Measurements from ENCODE around the gene CD300LD. TPM values are rescaled to one million over a fixed set of nuclear protein-coding genes. Genes with fewer than 3 reads are reported as not detected.
"Not testable (repeated sequence)": the region's sequence is repeated elsewhere in the genome, so short reads cannot be mapped to it uniquely, and the experiment has no call there.

CD300LD gene
- total and polyA plus RNA-seq, 10 donors, result 0.06 to 1.4 TPM; not detected in 8

GRCh38 chr17:74637265-74637664 is 45.2 kb upstream of the CD300LD start:
- no peak for DNase-seq
- Histone ChIP-seq H3K27ac (peak overlapping the region in 2 of 8 donors; percentile 69 to 73), H3K27me3 (replicated peaks in 1 of 7) (peaks cover 0 to 75% (median 15%) of the 10 kb centered on the region in 7 donors), H3K4me3 (no peak overlapping the region), H3K4me1 (peaks cover 15 to 68% (median 48%) of the 10 kb centered on the region in 6 donors), H3K9me3 (no peaks in the 10 kb centered on the region), H3K36me3 (no peaks in the 10 kb centered on the region)
- intact Hi-C loops (cut with DNase I; ENCODE audit: low total_unique reads), result no loop called here
- TF ChIP-seq CTCF (IDR thresholded peaks at IDR 0.05 in 8 of 11, conservative IDR thresholded peaks at IDR 0.05 in 3 of 11) (no peak), POLR2A (IDR thresholded peaks at IDR 0.05) (no peak), POLR2AphosphoS5 (IDR thresholded peaks at IDR 0.05) (no peak)
- WGBS, 5 donors, result 45 to 52% (median 48%) methylated on average over 11 of the region's 11 CpGs

GRCh38 chr17:74636541-74637085 is 44.5 kb upstream of the CD300LD start:
- DNase-seq; intact Hi-C loops (cut with DNase I; ENCODE audit: low total_unique reads); H3K4me3 ChIP-seq; H3K9me3 ChIP-seq; H3K36me3 ChIP-seq: not testable (repeated sequence)
- H3K27me3 ChIP-seq (replicated peaks in 1 of 7), result peaks cover 0 to 70% (median 15%) of the 10 kb centered on the region in 7 donors
- H3K4me1 ChIP-seq, result peaks cover 17 to 68% (median 48%) of the 10 kb centered on the region in 6 donors
- H3K27ac ChIP-seq, result peak overlapping the region in 1 of 8 donors; percentile 73
- 64 to 71% (median 69%) methylated on average over 10 of the region's 10 CpGs for WGBS, 5 donors

GRCh38 chr17:74635418-74635817 is 43.3 kb upstream of the CD300LD start:
- no peak for DNase-seq

GRCh38 chr17:74633326-74633725 is 41.2 kb upstream of the CD300LD start:
- Histone ChIP-seq H3K27ac (peak overlapping the region in 2 of 8 donors; percentile 71 to 76), H3K9me3 (peaks cover 0 to 7% (median 0%) of the 10 kb centered on the region in 8 donors), H3K4me3 (no peak overlapping the region), H3K27me3 (replicated peaks in 1 of 7) (peaks cover 0 to 61% (median 12%) of the 10 kb centered on the region in 7 donors), H3K36me3 (no peaks in the 10 kb centered on the region), H3K4me1 (peaks cover 5 to 51% (median 21%) of the 10 kb centered on the region in 6 donors)
- 81 to 95% (median 87%) methylated on average over 6 to 8 of the region's 8 CpGs for WGBS, 5 donors
- TF ChIP-seq CTCF (IDR thresholded peaks at IDR 0.05 in 8 of 11, conservative IDR thresholded peaks at IDR 0.05 in 3 of 11) (no peak), POLR2AphosphoS5 (IDR thresholded peaks at IDR 0.05) (no peak), POLR2A (IDR thresholded peaks at IDR 0.05) (no peak)
- no peak for DNase-seq
- intact Hi-C loops (cut with DNase I; ENCODE audit: low total_unique reads), result no loop called here

More at GRCh38 chr17:74635418-74635817, 43.3 kb upstream of the CD300LD start:
- 69 to 77% (median 75%) methylated on average over 13 of the region's 13 CpGs for WGBS, 5 donors
- Histone ChIP-seq H3K9me3 (no peaks in the 10 kb centered on the region), H3K27me3 (replicated peaks in 1 of 7) (peaks cover 0 to 62% (median 15%) of the 10 kb centered on the region in 7 donors), H3K36me3 (no peaks in the 10 kb centered on the region), H3K4me3 (no peak overlapping the region), H3K4me1 (peaks cover 10 to 68% (median 39%) of the 10 kb centered on the region in 6 donors), H3K27ac (no peak overlapping the region)
- intact Hi-C loops (cut with DNase I; ENCODE audit: low total_unique reads), result no loop called here
- TF ChIP-seq POLR2A (IDR thresholded peaks at IDR 0.05) (no peak), CTCF (IDR thresholded peaks at IDR 0.05 in 8 of 11, conservative IDR thresholded peaks at IDR 0.05 in 3 of 11) (no peak), POLR2AphosphoS5 (IDR thresholded peaks at IDR 0.05) (no peak)

All from spleen (tissue), 11 donors.